K562 (cell line): Measurements from ENCODE around the gene SORCS1. TPM values are rescaled to one million over a fixed set of nuclear protein-coding genes. Genes with fewer than 3 reads are reported as not detected.
A peak's percentile ranks its signal among the peaks of the same experiment; 100 is the strongest.

Source experiments
- ATAC-seq: fragments of 200-7000 bp; cut with Tn5 transposase; 3 replicates; pipeline ENCODE4 v1.9.1; 2020; ENCODE audit warnings: moderate library complexity
- BruUV-seq: library from RNA; stranded (reverse); fragments of 400-500 nt; replicated peaks from 2 replicates; lab custom pipeline; 2021; lab: Mats Ljungman, UMichigan
- CTCF ChIA-PET: fragments of 300-600 bp; formaldehyde crosslinking; extraction: SDS; loops from one replicate; lab custom pipeline; 2021; ENCODE audit warnings: low intra/inter-chr PET ratio; lab: Yijun Ruan, JAX
- POLR2A ChIA-PET: fragments of 300-600, 350-650 bp; sonication (Branson Sonifier 250); formaldehyde crosslinking; extraction: SDS; loops from one replicate; lab custom pipeline; 2021; ENCODE audit warnings: antibody characterized with exemption, inconsistent platforms; lab: Yijun Ruan, JAX
- DNase-seq, 4 experiments: peaks; one replicate each; pipeline versions ENCODE4 v3.0.0 to v3.0.0-alpha.2; 2011 to 2018; ENCODE audit warnings: low spot score in 3 of 4, mixed read lengths in 3 of 4; ENCODE audit errors: extremely low read depth in 1 of 4
- FAIRE-seq: peaks from 2 replicates; lab custom pipeline; 2011; peaks lifted over from hg19 to GRCh38; lab: Jason Lieb, UNC
- H2AFZ ChIP-seq: 2 replicates; pipeline ENCODE4 v1.6.0; 2011; ENCODE audit warnings: low read depth, low read length, control low read depth, inconsistent platforms
- H3K27ac ChIP-seq: fragments of 200-600 bp; 3 replicates; pipeline ENCODE4 v1.8.0; 2011; ENCODE audit warnings: low read depth, mild to moderate bottlenecking, control low read depth, inconsistent platforms, low read length, moderate library complexity, mixed read lengths; ENCODE audit errors: extremely low read depth
- H3K27me3 ChIP-seq, 2 experiments: fragments of 300-600 bp in 1 of 2; 2 replicates in 1 of 2; 3 replicates in 1 of 2; pipeline versions ENCODE4 v1.6.0 to v1.8.0; 2011; ENCODE audit warnings: inconsistent platforms in 2 of 2, low read length in 2 of 2, mild to moderate bottlenecking in 1 of 2, mixed read lengths in 1 of 2, moderate library complexity in 1 of 2; ENCODE audit not compliant: control insufficient read depth in 2 of 2, insufficient read depth in 2 of 2
- H3K36me3 ChIP-seq: fragments of 300-600 bp; 3 replicates; pipeline ENCODE4 v1.8.0; 2011; ENCODE audit warnings: mild to moderate bottlenecking, low read length, inconsistent platforms; ENCODE audit not compliant: control insufficient read depth, insufficient read depth
- H3K4me1 ChIP-seq, 2 experiments: fragments of 200-600 bp in 1 of 2; replicated peaks in 1 of 2; 2 replicates in 1 of 2; 3 replicates in 1 of 2; pipeline versions ENCODE4 v1.5.1 to v1.8.0; 2011; ENCODE audit warnings: inconsistent platforms in 2 of 2, low read length in 2 of 2, mild to moderate bottlenecking in 1 of 2, mixed read lengths in 1 of 2, moderate library complexity in 1 of 2; ENCODE audit not compliant: control insufficient read depth in 2 of 2, insufficient read depth in 2 of 2
- H3K4me2 ChIP-seq: 2 replicates; pipeline ENCODE4 v1.6.1; 2011; ENCODE audit warnings: low read length, control low read depth, inconsistent platforms, mixed read lengths; ENCODE audit not compliant: insufficient read depth
- H3K4me3 ChIP-seq: fragments of 200-600 bp; sonication (generic), shearing (Covaris generic); 2 replicates; pipeline ENCODE4 v1.5.1; 2016; ENCODE audit warnings: control low read depth, inconsistent platforms
- H3K79me2 ChIP-seq: fragments of 200-600 bp; 3 replicates; pipeline ENCODE4 v1.8.0; 2011; ENCODE audit warnings: low read length, inconsistent platforms; ENCODE audit not compliant: control insufficient read depth, insufficient read depth
- H3K9ac ChIP-seq, 2 experiments: 2 replicates each; pipeline versions ENCODE4 v1.6.0 to v1.6.1; 2011; ENCODE audit warnings: low read depth in 2 of 2, low read length in 2 of 2, control low read depth in 1 of 2, inconsistent platforms in 1 of 2, mild to moderate bottlenecking in 1 of 2, mixed read lengths in 1 of 2; ENCODE audit not compliant: insufficient read depth in 1 of 2
- H3K9me1 ChIP-seq: one replicate; pipeline ENCODE4 v1.6.0; 2011; ENCODE audit warnings: inconsistent platforms, mild to moderate bottlenecking, low read length, moderate library complexity; ENCODE audit not compliant: control insufficient read depth, insufficient read depth
- H3K9me3 ChIP-seq: replicated peaks from 2 replicates; pipeline ENCODE4 v1.5.1; 2011; ENCODE audit warnings: low read depth, low read length, inconsistent platforms; ENCODE audit not compliant: control insufficient read depth, insufficient read depth
- H4K20me1 ChIP-seq: replicated peaks from 2 replicates; pipeline ENCODE4 v1.6.1; 2011; ENCODE audit warnings: low read length, inconsistent platforms, mixed read lengths; ENCODE audit not compliant: control insufficient read depth, insufficient read depth
- ATF3 ChIP-seq, 2 experiments: fragments of 450-650 bp in 1 of 2; sonication (generic) in 1 of 2; formaldehyde crosslinking in 1 of 2; IDR thresholded peaks in 1 of 2; conservative IDR thresholded peaks in 1 of 2; 2 replicates each; pipeline versions ENCODE4 v1.6.1 to v1.8.1; 2016 to 2023; ENCODE audit warnings: mild to moderate bottlenecking in 2 of 2, moderate library complexity in 2 of 2, inconsistent platforms in 1 of 2, missing genetic modification reagents in 1 of 2
- BHLHE40 ChIP-seq: IDR thresholded peaks from 2 replicates; pipeline ENCODE4 v1.6.1; 2011; ENCODE audit warnings: low read length, improper control_type of control experiment
- BRF2 ChIP-seq: IDR thresholded peaks from 3 replicates; pipeline ENCODE4 v1.6.1; 2011; ENCODE audit warnings: borderline replicate concordance, mild to moderate bottlenecking; ENCODE audit not compliant: insufficient read length, insufficient read depth
- ILK ChIP-seq: fragments of 450-650 bp; IDR thresholded peaks from 2 replicates; pipeline ENCODE4 v1.6.1; 2016; ENCODE audit warnings: missing genetic modification characterization, low read depth, mild to moderate bottlenecking, missing compliant biosample characterization, moderate library complexity, borderline replicate concordance
- MEF2A ChIP-seq: IDR thresholded peaks from 2 replicates; pipeline ENCODE4 v1.6.1; 2011; ENCODE audit warnings: low read depth, mild to moderate bottlenecking, low read length, moderate library complexity; ENCODE audit not compliant: control insufficient read depth
- SNRNP70 ChIP-seq: fragments of 200-400 bp; formaldehyde crosslinking; optimal IDR thresholded peaks from 2 replicates; pipeline ENCODE3; 2017; ENCODE audit warnings: low read depth, low read length
- TBL1XR1 ChIP-seq, 2 experiments: IDR thresholded peaks; 2 replicates each; pipeline ENCODE4 v1.6.1; 2012; ENCODE audit warnings: improper control_type of control experiment in 2 of 2, low read length in 2 of 2, mild to moderate bottlenecking in 1 of 2
- ZC3H4 ChIP-seq: sonication (generic); formaldehyde crosslinking; IDR thresholded peaks from 2 replicates; pipeline ENCODE4 v1.9.0; 2021; ENCODE audit warnings: missing genetic modification reagents, borderline replicate concordance
- ZNF124 ChIP-seq: sonication (generic); formaldehyde crosslinking; IDR thresholded peaks from 2 replicates; pipeline ENCODE4 v1.8.1; 2022; ENCODE audit warnings: missing genetic modification reagents
- ZNF311 ChIP-seq: fragments of 250-450 bp; sonication (Bioruptor Pico); IDR thresholded peaks from 2 replicates; pipeline ENCODE4 v1.4.0; 2020; ENCODE audit warnings: mild to moderate bottlenecking, moderate library complexity
- ZNF717 ChIP-seq: fragments of 250-450 bp; sonication (Bioruptor Pico); IDR thresholded peaks from 2 replicates; pipeline ENCODE4 v1.5.0; 2021
- ZSCAN29 ChIP-seq: fragments of 450-650 bp; IDR thresholded peaks from 2 replicates; pipeline ENCODE4 v1.6.1; 2017
- WGBS: fragments of 100-300 bp; shearing (Covaris generic); methylation state at CpG from one replicate; pipeline ENCODE4 v1.1.6; 2016; ENCODE audit warnings: low coverage, mixed read lengths; ENCODE audit not compliant: insufficient coverage; ENCODE audit errors: missing lambda C conversion rate; 5-methylcytosine and 5-hydroxymethylcytosine counted together
- in situ Hi-C: fragments of 300-500 bp; cut with MboI; formaldehyde crosslinking; loops from 4 replicates; pipeline ENCODE4 v1.15.0; 2018; ENCODE audit warnings: inconsistent platforms, mixed read lengths
- intact Hi-C: fragments of 100-400 bp; cut with micrococcal nuclease; formaldehyde crosslinking; loops from 2 replicates; pipeline ENCODE4 v1.14.2; 2022
- polyA plus RNA-seq, 8 experiments: library from polyadenylated mRNA; depleted of rRNA in 4 of 8; stranded (reverse) in 5 of 8; unstranded in 3 of 8; fragments of >200 nt; fragmentation: Nextera tagmentation in 2 of 8; fragmentation: Illumina TruSeq in 1 of 8; extraction: Ambion mirVana in 2 of 8; extraction: Trizol in 1 of 8; gene quantifications; 2 replicates each; pipeline versions ENCODE4 v1.2.1 to v1.2.3, GENCODE V29; 2011 to 2014; ENCODE audit warnings: inconsistent platforms in 1 of 8, missing spikeins in 1 of 8
- total RNA-seq, 7 experiments: library from RNA; depleted of rRNA in 6 of 7; stranded (reverse); fragments of >200 nt in 6 of 7; fragmentation: Illumina TruSeq in 2 of 7; extraction: Trizol in 2 of 7; gene quantifications; 2 replicates each; pipeline versions ENCODE4 v1.2.1 to v1.2.3, GENCODE V29; 2011 to 2021; ENCODE audit warnings: low replicate concordance in 1 of 7
- TF ChIP-seq, protein P1 (sequence below): fragments of 250-450 bp; sonication (Bioruptor Pico); IDR thresholded peaks from 2 replicates; pipeline ENCODE4 v1.9.0; 2021; ENCODE audit warnings: mild to moderate bottlenecking, inconsistent platforms

Gene SORCS1
- total and polyA plus RNA-seq, 9 of the 15 experiments (the other 6 are each of a cell fraction or from before 2014, with no cell fraction given), result 1.5 to 3.9 (median 2.7) TPM

- TF ChIP-seq BHLHE40, result no peak
- no peak for TF ChIP-seq ILK (tag)
- no peak for TF ChIP-seq ZSCAN29
- TF ChIP-seq BRF2, result no peak
- TF ChIP-seq ATF3 (IDR thresholded peaks at IDR 0.05), result no peak
- no peak for TF ChIP-seq ATF3 (CRISPR knock-in tag; conservative IDR thresholded peaks at IDR 0.05)
These were observed 91.7 kb downstream of the SORCS1 start (continued) for GRCh38 chr10:107072786-107073185.

DNA sequence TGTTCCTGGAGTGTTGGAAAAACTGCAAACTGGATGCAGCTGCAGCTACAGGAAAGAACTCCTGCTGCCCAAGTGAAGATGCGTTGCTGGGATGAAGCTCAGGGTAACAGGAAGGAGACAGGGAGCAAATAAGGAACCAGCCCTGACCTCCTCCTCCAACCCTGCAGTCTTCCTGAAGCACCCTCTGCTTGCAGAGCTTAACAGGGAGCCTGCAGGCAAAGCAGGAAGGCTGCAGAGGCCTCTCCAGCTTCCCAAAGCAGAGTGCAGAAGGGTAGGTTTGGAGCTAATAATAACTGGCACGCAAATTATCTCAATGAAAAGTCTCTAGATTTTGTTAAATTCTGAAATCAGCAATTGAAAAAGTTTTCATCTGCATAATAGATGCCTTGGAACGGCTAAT is 92.5 kb downstream of the SORCS1 start:
- DNase-seq (no peak), FAIRE-seq (no peak), ATAC-seq (peak; percentile 31; the same call in 1 of the 3 replicates)
- 61% methylated on average over 3 of the region's 3 CpGs for WGBS
- no peaks in the 10 kb centered on the region for H3K9me3 ChIP-seq
- H3K4me1 ChIP-seq, result no peaks in the 10 kb centered on the region; a peak in 1 of 5 replicates
- H3K27ac ChIP-seq, result no peak overlapping the region
- CTCF ChIA-PET, result no interaction called here
- intact Hi-C loops (no loop called here), in situ Hi-C loops (no loop called here)
- H3K9me1 ChIP-seq, result no peaks in the 10 kb centered on the region
- H3K36me3 ChIP-seq, result no peaks in the 10 kb centered on the region
- H3K9ac ChIP-seq, result no peak overlapping the region
- POLR2A ChIA-PET, result no interaction called here
- no peaks in the 10 kb centered on the region for H3K79me2 ChIP-seq
- H3K4me2 ChIP-seq, result no peak overlapping the region
- no TSS peak for BruUV-seq
- H2AFZ ChIP-seq, result no peak overlapping the region
- H3K27me3 ChIP-seq, result no peaks in the 10 kb centered on the region
- H4K20me1 ChIP-seq, result no peaks in the 10 kb centered on the region
- H3K4me3 ChIP-seq, result no peak overlapping the region
- TF ChIP-seq ZNF124 (CRISPR knock-in tag), result no peak
- no peak for TF ChIP-seq ZNF717 (CRISPR knock-in tag)
- no peak for TF ChIP-seq SNRNP70
- TF ChIP-seq, protein P1, sequence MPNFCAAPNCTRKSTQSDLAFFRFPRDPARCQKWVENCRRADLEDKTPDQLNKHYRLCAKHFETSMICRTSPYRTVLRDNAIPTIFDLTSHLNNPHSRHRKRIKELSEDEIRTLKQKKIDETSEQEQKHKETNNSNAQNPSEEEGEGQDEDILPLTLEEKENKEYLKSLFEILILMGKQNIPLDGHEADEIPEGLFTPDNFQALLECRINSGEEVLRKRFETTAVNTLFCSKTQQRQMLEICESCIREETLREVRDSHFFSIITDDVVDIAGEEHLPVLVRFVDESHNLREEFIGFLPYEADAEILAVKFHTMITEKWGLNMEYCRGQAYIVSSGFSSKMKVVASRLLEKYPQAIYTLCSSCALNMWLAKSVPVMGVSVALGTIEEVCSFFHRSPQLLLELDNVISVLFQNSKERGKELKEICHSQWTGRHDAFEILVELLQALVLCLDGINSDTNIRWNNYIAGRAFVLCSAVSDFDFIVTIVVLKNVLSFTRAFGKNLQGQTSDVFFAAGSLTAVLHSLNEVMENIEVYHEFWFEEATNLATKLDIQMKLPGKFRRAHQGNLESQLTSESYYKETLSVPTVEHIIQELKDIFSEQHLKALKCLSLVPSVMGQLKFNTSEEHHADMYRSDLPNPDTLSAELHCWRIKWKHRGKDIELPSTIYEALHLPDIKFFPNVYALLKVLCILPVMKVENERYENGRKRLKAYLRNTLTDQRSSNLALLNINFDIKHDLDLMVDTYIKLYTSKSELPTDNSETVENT, result no peak
- no peak for TF ChIP-seq MEF2A
- TF ChIP-seq ZNF311 (CRISPR knock-in tag), result no peak
- no peak for TF ChIP-seq TBL1XR1 (IDR thresholded peaks at IDR 0.05; ENCODE audit: low read length in 2 of 2)
- TF ChIP-seq ZC3H4 (CRISPR knock-in tag), result no peak
